22Rv1 (cell line): ENCODE measurements around the gene GALNT16.

ENCODE experiments used
- CTCF ChIP-seq: fragments of 450-650 bp; IDR thresholded peaks from 2 replicates; pipeline ENCODE4 v1.5.1; 2017; ENCODE audit warnings: mild to moderate bottlenecking
- ZFX ChIP-seq: fragments of 450-650 bp; IDR thresholded peaks from 2 replicates; pipeline ENCODE4 v1.6.1; 2017; ENCODE audit warnings: antibody characterized with exemption, borderline replicate concordance

GRCh38 chr14:69363055-69363454 lies 103.1 kb downstream of the GALNT16 start:
- TF ChIP-seq CTCF (no peak), ZFX (no peak)
